A549 (cell line): ENCODE measurements around the gene RTN3. TPM values are rescaled to one million over a fixed set of nuclear protein-coding genes. Genes with fewer than 3 reads are reported as not detected.
A peak's percentile ranks its signal among the peaks of the same experiment; 100 is the strongest.

Source experiments
- ATAC-seq, 2 experiments: fragments of 200-7000 bp in 1 of 2; fragments of >200 bp in 1 of 2; cut with Nextera tagmentation in 1 of 2; cut with Tn5 transposase in 1 of 2; 3 replicates each; pipeline versions ENCODE4 v1.8.0 to v1.9.1; 2018 to 2020; ENCODE audit warnings: mild to moderate bottlenecking in 1 of 2, moderate library complexity in 1 of 2
- CTCF ChIA-PET: fragments of 300-600 bp; sonication (Branson Sonifier 250); formaldehyde crosslinking; extraction: SDS; loops from one replicate; lab custom pipeline; 2021; ENCODE audit warnings: antibody characterized with exemption, inconsistent platforms; lab: Yijun Ruan, JAX
- POLR2A ChIA-PET: fragments of 350-600 bp; formaldehyde crosslinking; extraction: SDS; loops from one replicate; lab custom pipeline; 2021; ENCODE audit warnings: antibody characterized with exemption, inconsistent platforms; lab: Yijun Ruan, JAX
- DNase-seq, 2 experiments: peaks; one replicate each; pipeline versions ENCODE4 v3.0.0 to v3.0.0-alpha.2; 2011 to 2016; ENCODE audit warnings: low read depth in 1 of 2, low spot score in 1 of 2
- FAIRE-seq: peaks from 2 replicates; lab custom pipeline; 2011; peaks lifted over from hg19 to GRCh38; lab: Jason Lieb, UNC
- H3K27ac ChIP-seq, 2 experiments: fragments of >200 bp; sonication (Bioruptor Twin); formaldehyde crosslinking; 3 replicates each; pipeline ENCODE4 v1.5.1; 2016 to 2017
- H3K4me1 ChIP-seq: fragments of >200 bp; sonication (Bioruptor Twin); formaldehyde crosslinking; 3 replicates; pipeline ENCODE4 v1.6.1; 2016
- H3K4me2 ChIP-seq: fragments of >200 bp; sonication (Bioruptor Twin); formaldehyde crosslinking; 3 replicates; pipeline ENCODE4 v1.6.1; 2016
- H3K4me3 ChIP-seq: fragments of >200 bp; sonication (Bioruptor Twin); formaldehyde crosslinking; 3 replicates; pipeline ENCODE4 v1.5.1; 2016
- H3K9me3 ChIP-seq: fragments of >200 bp; sonication (Bioruptor Twin); formaldehyde crosslinking; 3 replicates; pipeline ENCODE4 v1.6.1; 2016
- ATOH8 ChIP-seq: fragments of 250-450 bp; sonication (Bioruptor Pico); IDR thresholded peaks from 2 replicates; pipeline ENCODE4 v1.5.0; 2020; ENCODE audit warnings: low read depth, mild to moderate bottlenecking, moderate library complexity
- CBX2 ChIP-seq: fragments of 200-600 bp; sonication (generic); IDR thresholded peaks from 2 replicates; pipeline ENCODE4 v1.6.1; 2016; ENCODE audit warnings: low read depth, mild to moderate bottlenecking, borderline replicate concordance
- CEBPB ChIP-seq, 2 experiments: fragments of >200 bp in 1 of 2; sonication (Bioruptor Twin) in 1 of 2; formaldehyde crosslinking in 1 of 2; IDR thresholded peaks; 2 replicates each; pipeline ENCODE4 v1.6.1; 2012 to 2016
- CHD2 ChIP-seq: fragments of 150-350 bp; IDR thresholded peaks from 2 replicates; pipeline ENCODE4 v1.6.1; 2014; ENCODE audit warnings: low read length; ENCODE audit not compliant: partially characterized antibody
- CHD4 ChIP-seq: fragments of 200-600 bp; sonication (generic); IDR thresholded peaks from 2 replicates; pipeline ENCODE4 v1.6.1; 2016; ENCODE audit warnings: antibody characterized with exemption, mild to moderate bottlenecking, borderline replicate concordance
- EHMT2 ChIP-seq: fragments of 200-600 bp; sonication (generic); IDR thresholded peaks from 2 replicates; pipeline ENCODE4 v1.6.1; 2016; ENCODE audit warnings: antibody characterized with exemption, low read depth, mild to moderate bottlenecking, moderate library complexity
- EP300 ChIP-seq, 2 experiments: fragments of >200 bp; sonication (Bioruptor Twin); formaldehyde crosslinking; IDR thresholded peaks; 2 replicates in 1 of 2; 3 replicates in 1 of 2; pipeline ENCODE4 v1.6.1; 2016 to 2017
- ESRRA ChIP-seq: fragments of 150-350 bp; IDR thresholded peaks from 2 replicates; pipeline ENCODE4 v1.6.1; 2014; ENCODE audit warnings: mild to moderate bottlenecking, low read length, borderline replicate concordance
- FOSB ChIP-seq: fragments of 250-450 bp; sonication (Bioruptor Pico); IDR thresholded peaks from 2 replicates; pipeline ENCODE4 v1.5.0; 2020; ENCODE audit warnings: mild to moderate bottlenecking, moderate library complexity
- HOXB13 ChIP-seq: fragments of 250-450 bp; sonication (Bioruptor Pico); IDR thresholded peaks from 2 replicates; pipeline ENCODE4 v1.5.0; 2020; ENCODE audit warnings: low read depth, mild to moderate bottlenecking, moderate library complexity
- JUN ChIP-seq, 2 experiments: fragments of >200 bp; sonication (Bioruptor Twin); formaldehyde crosslinking; IDR thresholded peaks; 2 replicates in 1 of 2; 3 replicates in 1 of 2; pipeline ENCODE4 v1.6.1; 2016 to 2017
- MAFK ChIP-seq: fragments of 450-650 bp; IDR thresholded peaks from 2 replicates; pipeline ENCODE4 v1.6.1; 2014; ENCODE audit not compliant: partially characterized antibody
- MAX ChIP-seq: IDR thresholded peaks from 2 replicates; pipeline ENCODE4 v1.6.1; 2012
- MYC ChIP-seq: IDR thresholded peaks from 2 replicates; pipeline ENCODE4 v1.6.1; 2012; ENCODE audit warnings: mild to moderate bottlenecking, inconsistent platforms, low read length, improper control_type of control experiment, borderline replicate concordance
- NPAS2 ChIP-seq: fragments of 250-450 bp; sonication (Bioruptor Pico); IDR thresholded peaks from 2 replicates; pipeline ENCODE4 v1.8.0; 2022; ENCODE audit warnings: mild to moderate bottlenecking, moderate library complexity, borderline replicate concordance
- NR3C1 ChIP-seq: fragments of >200 bp; sonication (Bioruptor Twin); formaldehyde crosslinking; IDR thresholded peaks from 3 replicates; pipeline ENCODE4 v1.6.1; 2017
- PHF8 ChIP-seq: fragments of 200-600 bp; sonication (generic); IDR thresholded peaks from 2 replicates; pipeline ENCODE4 v1.6.1; 2016; ENCODE audit warnings: low read depth, mild to moderate bottlenecking, antibody characterized with exemption, moderate library complexity, borderline replicate concordance
- POLR2A ChIP-seq: IDR thresholded peaks from 2 replicates; pipeline ENCODE4 v1.6.1; 2012; ENCODE audit warnings: mild to moderate bottlenecking, low read length
- POLR2AphosphoS2 ChIP-seq: conservative IDR thresholded peaks from 2 replicates; pipeline ENCODE4 v1.6.1; 2012; ENCODE audit warnings: low read length, improper control_type of control experiment, inconsistent platforms
- RFX5 ChIP-seq: fragments of 450-650 bp; IDR thresholded peaks from 2 replicates; pipeline ENCODE4 v1.7.1; 2014; ENCODE audit warnings: antibody characterized with exemption, mild to moderate bottlenecking, moderate library complexity
- RNF2 ChIP-seq: fragments of 200-600 bp; sonication (generic); IDR thresholded peaks from 2 replicates; pipeline ENCODE4 v1.6.1; 2016; ENCODE audit warnings: low read depth, mild to moderate bottlenecking, antibody characterized with exemption, moderate library complexity, borderline replicate concordance
- WGBS: methylation state at CpG from one replicate; pipeline ENCODE4 v1.1.6; 2017; ENCODE audit errors: missing lambda C conversion rate; 5-methylcytosine and 5-hydroxymethylcytosine counted together
- polyA plus RNA-seq, 4 experiments: library from polyadenylated mRNA; depleted of rRNA in 3 of 4; stranded (reverse); fragments of >200 nt; fragmentation: RNase III in 1 of 4; extraction: RNeasy Plus Mini Kit Qiagen cat#74134 plus additional on column Dnase treatment in 1 of 4; gene quantifications; 2 replicates in 3 of 4; 3 replicates in 1 of 4; pipeline ENCODE4 v1.2.3, GENCODE V29; 2011 to 2017
- TF ChIP-seq, protein P1 (sequence below): fragments of >200 bp; sonication (Bioruptor Twin); formaldehyde crosslinking; IDR thresholded peaks from 2 replicates; pipeline ENCODE4 v1.6.1; 2016

RTN3 gene
- polyA plus RNA-seq, 2 of the 4 experiments (the other 2 are of a cell fraction), result 108 to 196 TPM

- Histone ChIP-seq H3K9me3 (no peaks in the 10 kb centered on the region), H3K4me2 (no peak overlapping the region), H3K4me1 (no peaks in the 10 kb centered on the region), H3K4me3 (no peak overlapping the region), H3K27ac (no peak overlapping the region)
- TF ChIP-seq, protein P1, sequence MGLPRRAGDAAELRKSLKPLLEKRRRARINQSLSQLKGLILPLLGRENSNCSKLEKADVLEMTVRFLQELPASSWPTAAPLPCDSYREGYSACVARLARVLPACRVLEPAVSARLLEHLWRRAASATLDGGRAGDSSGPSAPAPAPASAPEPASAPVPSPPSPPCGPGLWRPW, result no peak
- TF ChIP-seq MAX (no peak), NPAS2 (no peak), PHF8 (no peak), POLR2AphosphoS2 (no peak), RNF2 (no peak), ESRRA (no peak), EP300 (IDR thresholded peaks at IDR 0.05) (no peak), JUN (IDR thresholded peaks at IDR 0.05) (no peak), ATOH8 (CRISPR knock-in tag) (no peak), FOSB (no peak)
- ChIA-PET CTCF (interaction anchor here (0.6 to 2.5 kb wide), 3 partner anchors 12 to 337 kb away, joined by 3 to 10 read pairs (median 6); no protein-coding TSS in a partner anchor), POLR2A (no interaction called here)
- FAIRE-seq, result no peak
- 92% methylated on average over 3 of the region's 3 CpGs for WGBS
- no peak for DNase-seq
- no peak for ATAC-seq
These were observed 28.6 kb upstream of the RTN3 start for GRCh38 chr11:63652671-63653070.

GRCh38 chr11:63660972-63661371 is 20.3 kb upstream of the RTN3 start:
- ChIA-PET CTCF (interaction anchor here (0.6 to 4.1 kb wide), 5 partner anchors 10 to 278 kb away, joined by 3 to 17 read pairs (median 5); partner anchors contain the start of gene ATL3), POLR2A (interaction anchor here (1.2 kb wide), 1 partner anchor 10 kb away, joined by 4 read pairs; the partner anchor contains the start of gene ATL3)
- FAIRE-seq (no peak), ATAC-seq (no peak), DNase-seq (no peak)
- Histone ChIP-seq H3K4me1 (peaks cover 20% of the 10 kb centered on the region), H3K9me3 (no peaks in the 10 kb centered on the region), H3K27ac (no peak overlapping the region), H3K4me2 (no peak overlapping the region), H3K4me3 (no peak overlapping the region)
- no peak for TF ChIP-seq RFX5
- TF ChIP-seq EHMT2, result no peak
- no peak for TF ChIP-seq CHD2
- TF ChIP-seq EP300 (IDR thresholded peaks at IDR 0.05), result no peak
- TF ChIP-seq NR3C1, result no peak
- no peak for TF ChIP-seq MAFK
- no peak for TF ChIP-seq POLR2AphosphoS2
- no peak for TF ChIP-seq CBX2
- no peak for TF ChIP-seq POLR2A
- TF ChIP-seq CHD4, result no peak
- no peak for TF ChIP-seq JUN (IDR thresholded peaks at IDR 0.05)
- no peak for TF ChIP-seq ESRRA
- TF ChIP-seq MYC, result no peak
- TF ChIP-seq HOXB13 (CRISPR knock-in tag), result no peak
- no peak for TF ChIP-seq CEBPB (IDR thresholded peaks at IDR 0.05)
- 95% methylated on average over 8 of the region's 8 CpGs for WGBS

GRCh38 chr11:63663809-63664208 is 17.5 kb upstream of the RTN3 start:
- peak overlapping the region in 1 of 2 experiments; percentile 62; a peak in 3 of 6 replicates for H3K27ac ChIP-seq
- DNase-seq, result peak in 1 of 2 experiments; percentile 38
- ATAC-seq, result peak in 1 of 2 experiments; percentile 48; a peak in 2 of 6 replicates
- WGBS, result 0% methylated on average over 1 of the region's 1 CpG
- H3K4me3 ChIP-seq, result no peak overlapping the region
- no peak for FAIRE-seq
- peaks cover 48% of the 10 kb centered on the region for H3K4me1 ChIP-seq
- CTCF ChIA-PET, result no interaction called here
- POLR2A ChIA-PET, result no interaction called here
- H3K9me3 ChIP-seq, result no peaks in the 10 kb centered on the region
- TF ChIP-seq PHF8 (no peak), MAFK (peak; percentile 29)
- TF ChIP-seq, all 56 proteins: peak for 1
- peak overlapping the region; percentile 24 for H3K4me2 ChIP-seq
